Stimulated activated CD8-positive, alpha-beta memory T cell treated with anti-CD3 and anti-CD28 coated beads, Interleukin-12 subunit alpha, Interleukin-12 subunit beta, amount 100 ng/mL, for 1 hour (primary cell): ENCODE results near the gene ITGA2.

Source experiments
- DNase-seq: peaks from one replicate; pipeline ENCODE4 v3.0.0-alpha.2; 2020; ENCODE audit warnings: low read depth

Gene ITGA2

GRCh38 chr5:53017794-53018391 is 28.7 kb downstream of the ITGA2 start:
- no peak for DNase-seq

DNA sequence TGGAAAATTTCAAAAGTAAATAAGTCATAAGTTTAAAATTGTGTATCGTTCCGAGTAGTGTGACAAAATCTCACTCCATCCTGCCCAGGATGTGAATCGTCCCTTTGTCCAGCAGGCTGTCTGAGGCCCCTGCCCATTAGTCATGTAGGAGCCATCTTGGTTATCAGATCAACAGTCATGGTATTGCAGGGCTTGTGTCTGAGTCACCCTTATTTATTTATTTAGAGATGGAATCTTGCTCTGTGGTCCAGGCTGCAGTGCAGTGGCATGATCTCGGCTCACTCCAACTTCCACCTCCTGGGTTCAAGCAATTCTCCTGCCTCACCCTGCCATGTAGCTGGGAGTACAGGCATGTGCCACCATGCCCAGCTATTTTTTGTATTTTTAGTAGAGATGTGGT is 30.2 kb downstream of the ITGA2 start:
- DNase-seq, result no peak

DNA sequence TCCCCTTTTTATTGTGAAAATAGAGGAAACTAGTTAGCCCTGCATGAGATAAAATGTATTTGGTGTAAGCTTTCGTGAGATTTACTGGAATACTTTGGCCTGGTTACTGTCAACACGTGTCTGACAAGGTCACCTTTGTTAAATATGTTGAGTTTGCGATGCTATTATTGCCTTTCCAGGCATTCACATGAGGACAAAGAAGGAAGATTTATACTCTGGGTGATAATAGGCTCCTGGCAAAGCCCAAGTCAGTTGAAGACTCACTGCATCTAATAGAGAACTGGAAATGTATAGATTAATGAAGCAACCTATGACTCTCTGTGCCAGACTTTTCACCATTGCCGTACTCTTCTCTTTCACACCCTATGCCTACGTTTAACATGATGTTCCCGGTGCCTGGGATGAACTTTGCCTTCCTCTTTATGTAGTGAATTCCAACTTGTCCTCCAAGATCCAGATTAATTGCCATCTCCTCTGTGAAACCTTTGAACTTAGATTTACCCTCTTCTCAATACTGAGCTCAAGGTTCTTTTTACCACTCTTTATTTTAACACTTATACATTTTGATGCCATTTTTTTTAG is 33.9 kb downstream of the ITGA2 start:
- DNase-seq, result no peak

DNA sequence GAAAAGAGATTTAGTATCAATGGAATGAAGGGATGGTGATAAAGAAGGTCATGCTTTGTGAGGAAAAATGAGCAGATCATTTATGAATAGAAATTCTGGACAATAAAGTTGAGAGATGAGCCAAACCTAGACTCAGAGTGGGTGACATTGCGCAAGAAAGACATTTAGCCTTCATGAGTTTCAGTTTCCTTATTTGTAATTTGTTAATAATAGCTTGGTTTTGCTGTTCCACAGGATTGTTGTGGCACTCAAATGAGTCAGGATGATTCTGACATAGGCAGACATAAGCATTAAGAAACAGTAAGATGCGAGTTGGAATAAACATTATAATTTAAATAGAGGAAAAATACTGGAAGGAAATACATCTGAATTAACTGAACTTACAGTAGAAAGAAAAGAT is 34.8 kb downstream of the ITGA2 start:
- DNase-seq, result no peak

DNA sequence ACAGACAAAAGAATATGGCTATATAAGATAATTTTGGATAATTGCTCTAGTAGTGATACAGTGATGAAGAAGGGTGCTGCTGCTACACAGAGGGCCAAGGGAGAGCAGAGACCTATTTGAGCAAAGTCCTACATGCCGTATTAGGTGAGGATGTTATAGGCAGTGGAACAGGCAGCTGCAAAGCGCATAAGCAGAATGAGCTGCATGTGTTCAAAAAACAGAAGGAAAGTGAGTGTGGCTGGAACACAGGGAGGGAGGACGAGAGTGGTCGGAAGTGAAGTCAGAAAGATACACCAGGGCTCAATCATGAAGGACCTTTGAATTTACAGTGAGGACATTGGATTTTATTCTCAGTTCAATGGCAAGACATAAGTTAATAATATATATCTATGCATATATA is 35.4 kb downstream of the ITGA2 start:
- no peak for DNase-seq

DNA sequence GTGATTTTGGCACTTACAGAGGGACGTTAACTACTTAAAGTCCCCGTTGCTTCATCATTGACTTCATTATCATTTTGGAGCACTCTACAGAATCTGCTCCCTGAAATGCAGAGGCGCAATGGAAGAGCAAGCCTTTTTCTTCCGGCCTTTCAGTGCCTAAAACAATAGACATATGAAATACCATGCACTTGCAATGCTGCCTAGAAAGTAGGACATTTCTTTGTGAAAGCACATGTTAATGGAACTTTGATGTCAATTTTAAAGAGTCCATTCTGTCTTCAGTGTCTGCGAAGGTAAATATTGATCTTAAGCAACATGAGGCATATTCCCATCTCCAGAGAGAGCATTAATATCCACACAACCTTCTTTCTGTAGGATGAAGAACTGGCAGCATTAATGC is 36.3 kb downstream of the ITGA2 start:
- DNase-seq, result no peak

DNA sequence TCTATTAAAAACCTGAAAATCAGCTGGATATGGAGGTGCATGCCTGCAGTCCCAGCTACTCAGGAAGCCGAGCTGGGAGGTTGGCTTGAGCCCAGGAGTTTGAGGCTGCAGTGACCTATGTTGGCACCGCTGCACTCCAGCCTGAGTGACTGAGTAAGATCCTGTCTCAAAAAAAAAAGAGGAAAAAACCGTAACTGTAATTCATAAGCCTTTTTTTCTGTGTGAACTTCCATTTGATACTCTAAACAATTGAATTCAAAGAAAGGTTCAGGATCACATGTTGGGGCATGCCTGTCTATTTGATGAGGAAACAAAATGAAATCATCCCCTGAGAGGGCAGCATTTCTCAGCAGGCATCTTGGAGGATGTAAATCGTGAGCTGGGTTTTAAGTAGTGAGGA is 38.8 kb downstream of the ITGA2 start:
- DNase-seq, result no peak

GRCh38 chr5:53029608-53030007 is 40.5 kb downstream of the ITGA2 start:
- no peak for DNase-seq

DNA sequence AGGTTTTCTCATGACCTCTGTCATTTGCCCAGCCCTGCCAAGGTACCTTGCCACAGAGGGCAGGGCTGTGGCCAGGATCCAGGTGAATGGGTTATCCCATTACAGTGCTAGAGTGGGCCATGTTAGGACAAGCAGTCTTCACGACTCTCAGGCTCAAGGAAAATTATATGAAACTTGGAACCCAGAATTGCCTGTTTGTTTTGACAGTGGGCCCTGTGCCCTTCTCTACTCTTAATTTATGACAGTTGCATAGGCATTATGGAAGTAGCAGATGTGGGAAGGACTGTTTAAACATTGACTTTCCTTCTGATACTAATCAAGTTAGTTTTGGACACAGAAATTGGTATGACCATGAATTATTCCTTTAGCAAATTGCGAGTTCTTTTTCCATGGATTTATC is 41.7 kb downstream of the ITGA2 start:
- DNase-seq, result no peak

- no peak for DNase-seq
Observed at GRCh38 chr5:53031695-53032096, 42.5 kb downstream of the ITGA2 start.

DNA sequence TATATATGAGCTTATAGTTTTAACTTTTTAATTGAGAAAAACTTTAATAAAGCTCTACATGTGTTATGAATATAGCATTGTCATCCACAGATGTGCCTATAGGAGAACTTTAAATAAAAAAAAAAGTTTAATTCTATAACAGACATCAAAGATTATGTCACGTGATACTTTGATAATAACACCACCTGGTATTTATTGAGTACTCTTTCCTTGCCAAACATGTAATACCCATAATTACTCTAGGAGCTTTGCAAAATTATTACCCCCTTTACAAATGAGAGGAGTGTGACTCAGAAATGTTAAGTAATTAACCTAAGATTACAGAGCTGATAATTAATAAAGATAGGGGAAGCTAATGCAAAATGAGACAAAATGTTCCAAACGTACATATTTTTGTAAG is 43.0 kb downstream of the ITGA2 start:
- no peak for DNase-seq

DNA sequence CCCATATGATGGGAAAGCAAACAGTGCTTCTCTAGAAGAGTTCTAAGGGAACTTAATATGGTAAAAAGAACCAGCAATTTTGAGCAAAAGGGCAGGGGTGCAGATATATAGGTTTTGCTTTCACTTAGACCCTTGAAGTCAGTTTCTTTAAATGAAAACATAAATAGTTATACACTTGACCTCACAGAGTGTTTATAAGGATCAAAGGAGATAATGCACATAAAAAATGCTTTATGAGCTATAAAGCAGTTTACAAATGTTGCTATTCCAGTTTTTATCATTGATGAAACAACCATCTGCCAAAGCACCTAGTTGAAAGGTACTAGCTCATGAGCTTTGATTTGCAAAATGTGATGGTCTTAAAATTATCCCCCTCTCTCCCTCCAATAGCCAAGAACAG is 45.7 kb downstream of the ITGA2 start:
- no peak for DNase-seq

DNA sequence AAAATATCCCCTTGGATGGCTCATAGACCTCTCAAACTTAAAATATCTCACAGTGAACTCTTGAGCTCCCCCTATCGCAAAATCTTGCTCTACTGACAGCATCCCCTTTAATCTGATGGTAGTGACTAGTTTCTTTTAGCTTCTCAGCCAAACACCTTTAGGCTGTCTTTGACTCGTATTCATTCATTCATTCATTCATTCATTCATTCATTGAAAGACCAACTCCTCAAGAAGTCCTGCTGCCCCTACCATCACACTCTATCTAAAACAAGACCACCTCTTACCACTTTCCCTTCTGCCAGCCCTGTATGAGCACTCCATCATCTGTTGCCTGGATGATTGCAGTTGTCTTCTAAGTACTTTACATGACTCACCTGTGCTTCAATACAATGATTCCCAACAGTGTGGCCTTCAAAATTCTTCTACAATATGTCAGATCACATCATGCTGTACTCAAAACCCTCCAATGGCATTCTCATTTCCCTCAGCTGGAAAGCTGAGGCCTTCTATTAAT is 46.8 kb downstream of the ITGA2 start:
- DNase-seq, result no peak

DNA sequence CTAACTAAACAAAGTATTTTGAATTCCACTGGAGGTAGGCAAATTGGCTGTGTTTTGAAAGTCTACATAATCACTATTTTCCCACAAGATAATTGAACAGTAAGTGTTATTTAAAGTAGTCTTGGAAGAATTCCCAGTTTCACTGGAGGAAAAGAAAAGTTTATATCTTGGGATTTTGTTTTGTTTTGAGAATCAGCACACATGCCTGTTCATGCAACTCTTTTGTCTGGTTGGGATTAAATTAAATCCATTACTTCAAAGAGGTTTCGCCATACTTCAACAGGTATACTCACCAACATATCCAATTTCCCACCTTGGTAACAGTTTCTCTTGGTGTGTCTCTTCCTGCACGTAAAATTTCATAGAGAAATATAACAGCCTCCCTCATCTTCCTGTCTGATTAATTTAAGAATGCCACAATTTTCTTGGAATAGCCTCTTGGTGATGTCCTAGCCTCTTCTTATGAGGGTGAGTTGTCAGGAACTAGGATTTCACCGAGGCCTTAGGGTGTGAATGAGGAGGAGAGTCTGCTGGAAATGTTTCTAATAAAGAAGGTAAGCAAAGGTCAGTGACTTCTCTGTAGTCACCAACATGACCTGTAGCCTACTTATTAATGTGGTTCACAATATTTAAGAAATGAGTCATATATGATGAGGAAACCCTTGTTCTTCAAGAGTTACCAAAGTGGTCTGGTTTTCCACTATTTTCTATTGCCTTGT is 48.1 kb downstream of the ITGA2 start:
- no peak for DNase-seq

DNA sequence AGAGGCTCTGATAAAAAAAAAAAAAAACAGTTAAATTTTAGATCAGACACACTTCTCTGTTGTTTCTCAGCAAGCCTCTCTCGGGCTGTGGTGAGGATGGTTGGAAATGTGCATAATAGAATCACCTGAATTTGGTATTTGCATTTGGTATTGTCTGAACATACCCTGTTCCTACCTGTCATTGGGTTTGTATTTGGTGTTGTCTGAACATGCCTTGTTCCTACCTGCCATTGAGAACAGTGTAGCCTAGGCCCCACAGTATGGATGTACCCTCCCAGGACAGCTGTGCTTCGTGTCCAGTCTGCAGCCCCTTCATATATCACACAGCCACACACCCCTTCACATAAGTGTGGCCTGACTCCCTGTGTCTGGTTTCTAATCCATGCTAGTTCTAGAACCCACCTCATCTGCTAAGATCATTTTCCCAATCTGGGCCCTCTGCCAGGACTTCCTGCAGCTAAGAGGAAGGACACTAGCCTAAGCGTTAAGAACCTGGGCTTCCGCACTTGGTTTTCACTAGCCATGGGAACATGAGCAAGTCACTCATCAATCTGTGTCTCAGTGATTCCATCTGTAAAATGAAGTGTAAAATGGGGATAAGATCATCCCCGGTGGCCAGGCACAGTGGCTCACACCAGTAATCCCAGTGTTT is 49.2 kb downstream of the ITGA2 start:
- no peak for DNase-seq

DNA sequence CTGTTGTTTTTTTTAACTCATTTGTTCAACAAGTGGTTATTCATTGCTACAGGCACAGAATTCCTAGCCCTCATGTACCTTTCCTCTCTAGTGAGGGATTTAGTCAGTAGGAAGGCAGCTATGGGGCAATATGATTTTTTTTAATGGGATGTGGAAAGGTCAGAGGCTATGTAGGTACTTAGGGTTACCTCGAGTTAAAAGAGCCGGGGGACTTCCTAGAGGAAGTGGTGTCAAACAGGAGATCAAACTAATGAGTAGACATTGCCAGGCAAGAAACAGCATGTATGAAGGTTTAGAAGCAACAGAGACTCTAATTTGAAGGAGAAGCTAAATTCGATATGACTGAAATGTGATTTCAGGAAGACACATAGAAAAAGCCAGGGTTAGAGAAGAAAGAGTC is 50.7 kb downstream of the ITGA2 start:
- DNase-seq, result no peak

GRCh38 chr5:53041071-53041692 is 52.0 kb downstream of the ITGA2 start:
- no peak for DNase-seq

DNA sequence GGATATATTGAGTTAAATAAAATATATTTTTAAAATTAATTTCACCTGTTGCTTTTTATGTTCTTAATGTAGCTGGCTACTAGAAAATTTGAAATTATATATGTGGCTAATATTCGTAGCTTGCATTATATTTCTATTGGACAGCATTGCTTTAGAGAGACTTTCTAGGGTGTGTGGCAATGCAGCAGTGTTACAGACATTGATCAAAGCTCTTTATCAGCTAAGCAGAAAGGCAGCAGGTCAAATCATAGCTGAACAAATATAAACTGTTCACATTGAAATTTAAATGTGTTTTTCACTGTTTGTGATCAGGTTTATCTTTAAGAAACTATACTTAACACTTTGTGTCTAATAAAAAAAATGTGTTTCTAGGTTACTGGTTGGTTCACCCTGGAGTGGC is 52.6 kb downstream of the ITGA2 start:
- DNase-seq, result no peak

GRCh38 chr5:53045263-53045662 is 56.1 kb downstream of the ITGA2 start:
- DNase-seq, result no peak

- DNase-seq, result no peak
Observed at GRCh38 chr5:53048248-53048647, 59.1 kb downstream of the ITGA2 start.

- no peak for DNase-seq
Observed at GRCh38 chr5:53052499-53052898, 63.3 kb downstream of the ITGA2 start.

GRCh38 chr5:53053364-53053763 is 64.2 kb downstream of the ITGA2 start:
- no peak for DNase-seq

GRCh38 chr5:53055365-53055764 is 66.2 kb downstream of the ITGA2 start:
- no peak for DNase-seq
